ENCODE measurements around the gene ZAP70. TPM values are rescaled to one million over a fixed set of nuclear protein-coding genes. Genes with fewer than 3 reads are reported as not detected.

ZAP70 gene
- total RNA-seq, 1 experiment from 2014 or later: 0.47 TPM

DNA sequence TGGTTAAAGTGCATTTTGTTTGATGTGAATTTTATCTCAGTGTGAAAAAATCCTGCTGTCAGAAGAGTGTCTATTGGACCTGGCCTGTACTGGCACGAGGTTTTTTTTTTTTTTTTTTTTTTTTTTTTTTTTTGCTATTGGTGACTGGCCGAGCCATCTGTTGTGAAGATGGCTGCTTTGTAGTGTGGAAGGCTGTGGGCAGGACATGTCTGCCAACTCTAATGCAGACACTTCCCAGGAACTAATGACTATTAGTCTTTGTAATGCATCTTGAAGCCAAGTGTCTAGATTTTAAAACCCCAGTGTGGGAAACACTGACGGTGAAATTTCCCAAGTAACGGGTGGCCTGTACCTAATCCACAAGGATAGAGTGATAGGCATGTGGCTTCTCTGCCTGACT lies 34.3 kb downstream of the ZAP70 start:
- no peak for DNase-seq (ENCODE audit: low read depth)

- no peak for DNase-seq (ENCODE audit: low read depth)
Observed at GRCh38 chr2:97749581-97749980, 36.2 kb downstream of the ZAP70 start.

DNA sequence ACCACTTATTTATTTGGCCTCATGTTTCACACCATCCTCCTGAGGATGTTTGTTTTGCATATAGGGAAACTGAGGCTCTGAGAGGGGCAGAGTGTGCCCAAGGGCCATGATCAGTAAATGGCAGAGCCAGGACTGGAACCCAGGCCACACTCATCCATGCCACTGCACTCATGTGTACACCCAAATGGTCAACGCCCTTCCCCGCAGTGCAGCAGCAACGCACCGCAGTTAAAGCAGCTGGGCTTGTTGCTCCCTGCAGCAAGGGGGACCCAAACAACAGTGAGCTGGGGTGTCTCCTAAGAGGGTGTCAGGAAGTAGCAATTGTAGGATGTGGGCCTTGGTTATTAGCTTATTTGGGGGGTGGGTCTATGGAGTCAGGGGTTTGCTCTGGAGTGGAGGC lies 36.6 kb downstream of the ZAP70 start:
- no peak for DNase-seq (ENCODE audit: low read depth)

GRCh38 chr2:97751752-97752151 lies 38.4 kb downstream of the ZAP70 start:
- DNase-seq (ENCODE audit: low read depth): peak; percentile 61

- DNase-seq (ENCODE audit: low read depth): no peak
Observed at GRCh38 chr2:97752342-97753334, 39.3 kb downstream of the ZAP70 start.

- DNase-seq (ENCODE audit: low read depth): no peak
Observed at GRCh38 chr2:97754690-97755346, 41.4 kb downstream of the ZAP70 start.

DNA sequence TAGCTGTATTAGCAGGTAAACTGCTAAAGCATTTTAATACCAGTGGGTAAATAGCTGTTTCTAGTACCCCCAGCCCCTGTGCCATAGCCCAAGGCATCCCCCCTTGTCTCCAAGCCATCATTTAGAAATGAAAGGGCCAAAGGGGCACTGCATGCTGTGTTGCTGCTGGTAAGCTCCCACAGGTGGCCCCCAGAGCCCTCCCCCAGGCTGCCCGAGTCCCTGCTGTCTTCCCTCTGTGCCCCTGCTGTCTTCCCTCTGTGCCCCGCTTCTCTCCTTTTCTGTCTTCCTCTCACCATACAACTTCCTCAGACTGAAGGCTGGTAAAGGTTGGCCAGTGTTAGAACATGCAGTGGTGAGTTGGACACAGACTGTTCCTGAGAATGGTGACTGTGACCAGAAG lies 42.1 kb downstream of the ZAP70 start:
- no peak for DNase-seq (ENCODE audit: low read depth)

GRCh38 chr2:97757062-97757461 lies 43.7 kb downstream of the ZAP70 start:
- no peak for DNase-seq (ENCODE audit: low read depth)

GRCh38 chr2:97758131-97758705 lies 44.8 kb downstream of the ZAP70 start:
- DNase-seq (ENCODE audit: low read depth): no peak

GRCh38 chr2:97759727-97760407 lies 46.5 kb downstream of the ZAP70 start:
- no peak for DNase-seq (ENCODE audit: low read depth)

DNA sequence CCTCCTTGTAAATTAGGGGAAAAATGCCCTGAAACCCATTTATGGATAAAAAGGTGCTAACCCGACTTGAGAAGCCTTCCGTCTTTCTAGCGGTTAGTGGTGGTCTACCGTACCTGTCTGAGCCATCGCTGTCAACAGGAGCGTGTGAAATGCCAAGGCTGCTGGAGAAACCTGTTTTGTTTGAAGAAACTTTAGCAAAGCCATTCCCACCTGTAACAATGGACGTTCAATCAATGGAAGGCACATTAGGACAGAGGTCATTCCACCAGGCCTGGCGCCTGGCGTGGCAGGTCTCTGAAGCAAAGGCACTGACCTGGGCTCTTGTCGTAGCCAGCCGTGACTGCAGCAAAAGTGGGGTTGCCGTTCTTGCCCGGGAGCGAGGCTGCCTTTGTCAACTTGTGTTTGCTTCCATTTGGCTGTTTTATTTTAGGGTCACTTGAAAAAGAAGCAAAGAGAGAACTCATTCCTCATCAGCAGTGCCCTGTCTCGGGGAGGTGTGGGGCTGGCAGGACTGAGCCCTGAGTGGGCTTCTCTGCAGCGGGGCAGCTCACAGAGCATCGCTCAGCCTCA lies 47.2 kb downstream of the ZAP70 start:
- DNase-seq (ENCODE audit: low read depth): no peak

- no peak for DNase-seq (ENCODE audit: low read depth)
Observed at GRCh38 chr2:97761192-97761591, 47.8 kb downstream of the ZAP70 start.

- DNase-seq (ENCODE audit: low read depth): peak; percentile 34
Observed at GRCh38 chr2:97763176-97763845, 49.9 kb downstream of the ZAP70 start.

DNA sequence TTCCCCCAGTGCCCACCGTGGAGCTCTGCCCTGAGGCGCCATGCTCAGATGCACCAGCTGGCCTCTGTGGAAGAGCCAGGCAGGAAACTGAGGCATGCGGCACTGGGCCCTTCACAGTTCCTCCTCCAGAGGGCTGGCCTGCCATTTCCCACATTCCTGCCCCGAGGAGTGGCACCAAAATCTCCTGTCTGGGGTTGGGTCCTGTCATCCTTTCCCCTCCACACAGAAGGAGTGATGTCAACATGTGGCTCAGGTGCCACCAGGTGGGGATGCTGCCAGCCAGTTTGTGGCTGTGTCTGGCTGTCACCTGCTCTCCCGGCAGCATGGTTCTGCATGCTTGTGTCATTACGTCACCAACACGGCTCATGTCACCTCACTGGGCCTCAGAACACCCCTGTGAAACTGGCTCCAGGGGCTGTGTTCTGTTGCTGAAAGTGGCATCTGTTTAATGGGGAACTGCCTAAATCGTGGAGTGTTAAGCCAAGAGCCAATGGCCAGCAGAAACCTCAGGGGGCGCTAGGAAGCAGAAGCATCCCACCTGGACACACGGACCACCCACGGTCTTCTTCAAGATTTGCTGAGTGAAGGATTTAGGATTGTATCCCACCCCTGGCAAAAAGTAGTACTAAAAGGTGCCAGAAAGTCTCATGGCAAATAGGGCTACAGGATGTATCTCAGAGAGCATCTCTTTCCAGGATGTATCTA lies 51.3 kb downstream of the ZAP70 start:
- no peak for DNase-seq (ENCODE audit: low read depth)

DNA sequence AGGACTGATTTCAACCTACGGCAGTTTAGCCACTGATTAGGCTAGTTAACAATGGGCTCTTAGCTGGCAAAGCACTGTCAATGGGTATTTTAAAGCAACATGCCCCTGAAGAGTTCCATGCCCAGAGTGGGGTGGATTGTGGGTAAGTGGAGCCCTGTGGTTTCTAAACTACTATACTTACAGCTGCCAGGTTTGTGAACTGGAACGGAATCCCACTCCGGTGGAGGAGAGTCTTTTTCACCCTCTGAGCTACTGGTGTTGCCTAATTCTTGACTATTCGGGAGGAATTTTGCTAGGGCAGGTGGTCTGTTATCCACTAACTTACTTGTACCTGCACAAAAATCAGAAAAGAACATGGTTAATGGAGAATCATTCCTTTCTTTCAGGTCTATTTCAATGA lies 52.6 kb downstream of the ZAP70 start:
- DNase-seq (ENCODE audit: low read depth): no peak

GRCh38 chr2:97766567-97766966 lies 53.2 kb downstream of the ZAP70 start:
- no peak for DNase-seq (ENCODE audit: low read depth)

DNA sequence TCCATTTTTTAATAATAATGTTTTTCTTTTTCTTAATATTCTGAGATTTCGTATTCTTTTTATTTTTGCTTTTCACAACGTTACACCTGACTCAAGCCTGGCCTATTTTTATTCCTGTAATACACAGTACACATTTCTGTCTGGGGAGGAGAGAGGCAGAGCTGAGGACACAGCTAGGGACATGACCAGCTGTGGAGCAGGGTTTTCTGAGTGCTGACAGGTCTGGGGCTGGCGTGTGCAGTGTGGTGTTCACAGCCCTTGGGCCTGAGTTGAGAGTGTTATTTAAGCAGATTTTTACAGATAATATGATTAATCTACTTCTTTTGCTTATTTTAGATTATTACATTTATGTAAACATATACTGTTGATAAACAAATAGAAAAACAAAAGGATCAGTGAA lies 55.9 kb downstream of the ZAP70 start:
- no peak for DNase-seq (ENCODE audit: low read depth)

- DNase-seq (ENCODE audit: low read depth): no peak
Observed at GRCh38 chr2:97769711-97770110, 56.3 kb downstream of the ZAP70 start.

- no peak for DNase-seq (ENCODE audit: low read depth)
Observed at GRCh38 chr2:97770445-97770844, 57.1 kb downstream of the ZAP70 start.

- peak; percentile 41 for DNase-seq (ENCODE audit: low read depth)
Observed at GRCh38 chr2:97774425-97774824, 61.0 kb downstream of the ZAP70 start.
